IgD-negative memory B cell (primary cell): Measurements from ENCODE around the gene CISH. TPM values are rescaled to one million over a fixed set of nuclear protein-coding genes. Genes with fewer than 3 reads are reported as not detected.

Source experiments
- H3K27ac Mint-ChIP-seq, 3 donors: one replicate each; pipeline ENCODE4 v1.8.0; 2020 to 2022; ENCODE audit warnings: mild to moderate bottlenecking in 3 of 3, mixed read lengths in 3 of 3, moderate library complexity in 1 of 3
- H3K27me3 Mint-ChIP-seq: one replicate; pipeline ENCODE4 v1.8.0; 2021; ENCODE audit warnings: mixed read lengths
- H3K36me3 Mint-ChIP-seq: one replicate; pipeline ENCODE4 v1.8.0; 2020; ENCODE audit warnings: mild to moderate bottlenecking, mixed read lengths
- H3K4me1 Mint-ChIP-seq, 3 donors: one replicate each; pipeline ENCODE4 v1.8.0; 2020 to 2022; ENCODE audit warnings: mixed read lengths in 3 of 3, mild to moderate bottlenecking in 1 of 3
- H3K4me3 Mint-ChIP-seq, 4 donors: one replicate each; pipeline ENCODE4 v1.8.0; 2020 to 2022; ENCODE audit warnings: mild to moderate bottlenecking in 4 of 4, mixed read lengths in 4 of 4, moderate library complexity in 3 of 4
- H3K9me3 Mint-ChIP-seq, 3 donors: one replicate each; pipeline ENCODE4 v1.8.0; 2020 to 2021; ENCODE audit warnings: mixed read lengths in 3 of 3, mild to moderate bottlenecking in 1 of 3
- polyA plus RNA-seq: library from polyadenylated mRNA; unstranded; fragments of 300-500 nt; fragmentation: Illumina TruSeq; gene quantifications from one replicate; pipeline ENCODE4 v1.2.3, GENCODE V29; 2021

The CISH gene
- polyA plus RNA-seq, 1 donor from 2014 or later: 3.1 TPM

- Mint-ChIP-seq H3K36me3 (peaks cover 3% of the 10 kb centered on the region), H3K4me3 (peak overlapping the region in 1 of 4 donors; percentile 72), H3K9me3 (no peaks in the 10 kb centered on the region), H3K27ac (peak overlapping the region in 1 of 3 donors; percentile 23), H3K4me1 (peaks cover 4 to 26% (median 19%) of the 10 kb centered on the region in 3 donors), H3K27me3 (no peaks in the 10 kb centered on the region)
Measured at GRCh38 chr3:50602595-50603191, 8.9 kb downstream of the CISH start.

DNA sequence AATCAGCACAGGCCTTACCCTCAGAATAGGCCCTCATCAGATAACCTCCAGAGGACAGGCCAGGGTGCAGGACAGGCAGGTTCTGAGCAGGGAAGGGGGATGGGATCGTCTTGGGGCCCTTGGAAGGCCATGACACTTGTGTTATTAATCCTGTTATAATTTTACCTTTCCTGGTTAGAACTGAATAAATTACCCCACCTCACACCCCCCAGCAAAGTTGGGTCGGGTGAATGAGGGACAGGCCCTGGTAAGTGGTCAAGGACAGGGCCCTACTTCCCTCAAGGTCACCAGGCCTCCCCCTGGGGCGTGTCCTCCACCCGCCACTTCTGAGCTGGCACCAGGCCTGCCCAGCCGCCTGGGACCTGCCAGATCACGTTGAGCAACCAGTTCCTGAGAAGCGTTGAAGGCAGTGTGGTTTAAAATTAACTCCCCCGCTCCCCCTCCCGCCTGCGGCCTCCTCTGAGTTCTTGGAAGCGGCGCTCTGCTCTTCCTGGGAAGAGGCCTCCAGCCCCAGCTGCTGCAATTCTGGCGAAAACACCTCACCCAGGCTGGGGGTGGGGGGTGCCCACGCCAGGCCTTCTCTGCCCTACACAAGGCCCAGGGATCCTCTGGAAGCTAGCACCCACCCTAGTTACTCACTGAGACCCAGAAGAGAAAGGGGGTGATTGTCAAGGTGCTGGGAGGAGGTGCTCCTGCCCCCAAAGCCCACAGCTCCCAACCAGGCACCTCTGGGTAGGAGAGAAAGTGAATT lies 10.6 kb downstream of the CISH start:
- Mint-ChIP-seq H3K4me3 (peak overlapping the region in 2 of 4 donors; percentile 57 to 90), H3K9me3 (no peaks in the 10 kb centered on the region), H3K27ac (peak overlapping the region in 2 of 3 donors; percentile 31 to 81), H3K27me3 (no peaks in the 10 kb centered on the region), H3K4me1 (peaks cover 3 to 26% (median 17%) of the 10 kb centered on the region in 3 donors), H3K36me3 (peaks cover 3% of the 10 kb centered on the region)

GRCh38 chr3:50600141-50600753 lies 11.3 kb downstream of the CISH start:
- Mint-ChIP-seq H3K4me1 (peaks cover 0 to 18% (median 14%) of the 10 kb centered on the region in 3 donors), H3K27me3 (no peaks in the 10 kb centered on the region), H3K4me3 (peak overlapping the region in 1 of 4 donors; percentile 90), H3K9me3 (no peaks in the 10 kb centered on the region), H3K27ac (peak overlapping the region in 1 of 3 donors; percentile 81), H3K36me3 (peaks cover 3% of the 10 kb centered on the region)

DNA sequence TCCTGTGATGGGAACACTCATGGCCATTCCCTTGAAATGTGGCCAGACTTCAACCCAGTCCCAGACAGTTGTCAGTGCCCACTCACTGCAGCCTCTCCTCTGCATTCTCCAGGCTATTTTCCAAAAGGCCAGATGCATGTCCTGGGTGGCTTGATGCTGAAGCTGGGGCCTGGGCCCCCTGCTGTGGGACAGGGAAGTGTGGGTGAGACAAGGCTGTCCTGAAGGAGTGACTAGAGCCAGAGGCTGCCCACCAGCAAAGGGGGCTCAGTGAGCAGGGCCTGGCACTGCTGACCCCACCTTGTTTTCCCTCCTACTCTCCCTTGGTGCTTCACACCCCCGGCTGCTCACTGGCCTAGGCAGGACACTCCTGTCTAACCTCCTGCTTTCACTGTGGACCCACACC lies 11.9 kb downstream of the CISH start:
- H3K9me3 Mint-ChIP-seq: no peaks in the 10 kb centered on the region
- H3K36me3 Mint-ChIP-seq: peaks cover 3% of the 10 kb centered on the region
- peak overlapping the region in 1 of 3 donors; percentile 67 for H3K27ac Mint-ChIP-seq
- H3K4me1 Mint-ChIP-seq: peaks cover 0 to 15% (median 11%) of the 10 kb centered on the region in 3 donors
- no peaks in the 10 kb centered on the region for H3K27me3 Mint-ChIP-seq
- H3K4me3 Mint-ChIP-seq: no peak overlapping the region

DNA sequence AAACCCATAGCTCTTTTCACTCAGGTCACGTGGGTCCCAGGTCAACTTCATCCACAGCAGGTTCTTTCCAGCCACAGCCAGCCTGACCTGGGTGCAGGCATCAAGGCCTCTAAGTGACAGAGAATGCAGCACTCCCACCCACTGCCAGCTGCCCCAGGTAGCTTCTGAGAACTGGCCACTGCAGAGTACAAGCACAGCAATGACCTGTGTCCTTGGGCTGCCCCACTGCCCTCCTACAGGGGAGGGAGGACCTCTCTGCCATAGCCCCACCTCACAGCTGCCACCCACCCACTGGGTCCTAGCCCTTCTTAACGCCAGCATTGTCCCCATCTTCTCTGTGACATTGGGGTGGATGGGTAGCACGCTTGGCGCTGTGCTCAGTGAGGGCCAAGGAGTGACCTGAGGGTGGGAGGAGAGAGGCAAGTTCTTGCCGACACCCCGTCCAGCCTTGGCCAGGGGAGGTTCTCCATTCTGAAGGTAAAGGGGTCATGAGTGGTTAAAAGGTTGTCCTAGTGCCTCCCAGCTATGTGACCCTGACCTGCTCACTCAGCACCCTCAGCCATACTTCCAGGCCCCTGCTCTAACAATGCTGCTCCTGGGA lies 12.4 kb downstream of the CISH start:
- Mint-ChIP-seq H3K4me3 (no peak overlapping the region), H3K27ac (peak overlapping the region in 1 of 3 donors; percentile 67), H3K9me3 (no peaks in the 10 kb centered on the region), H3K27me3 (no peaks in the 10 kb centered on the region), H3K4me1 (peaks cover 0 to 11% (median 11%) of the 10 kb centered on the region in 3 donors), H3K36me3 (peaks cover 2% of the 10 kb centered on the region)

- no peaks in the 10 kb centered on the region for H3K9me3 Mint-ChIP-seq
- no peak overlapping the region for H3K27ac Mint-ChIP-seq
- no peak overlapping the region for H3K4me3 Mint-ChIP-seq
- no peaks in the 10 kb centered on the region for H3K36me3 Mint-ChIP-seq
- H3K27me3 Mint-ChIP-seq: no peaks in the 10 kb centered on the region
- peaks cover 8 to 11% (median 11%) of the 10 kb centered on the region in 3 donors for H3K4me1 Mint-ChIP-seq
Measured at GRCh38 chr3:50594253-50594785, 17.3 kb downstream of the CISH start.

- Mint-ChIP-seq H3K36me3 (no peaks in the 10 kb centered on the region), H3K27me3 (no peaks in the 10 kb centered on the region), H3K4me1 (peaks cover 13 to 18% (median 16%) of the 10 kb centered on the region in 3 donors), H3K9me3 (no peaks in the 10 kb centered on the region), H3K4me3 (peak overlapping the region in 1 of 4 donors; percentile 58), H3K27ac (peak overlapping the region in 1 of 3 donors; percentile 93)
Measured at GRCh38 chr3:50592568-50592967, 19.0 kb downstream of the CISH start.

GRCh38 chr3:50591196-50591741 lies 20.3 kb downstream of the CISH start:
- H3K9me3 Mint-ChIP-seq: no peaks in the 10 kb centered on the region
- peak overlapping the region in 2 of 3 donors; percentile 41 to 76 for H3K27ac Mint-ChIP-seq
- H3K27me3 Mint-ChIP-seq: no peaks in the 10 kb centered on the region
- H3K36me3 Mint-ChIP-seq: no peaks in the 10 kb centered on the region
- H3K4me1 Mint-ChIP-seq: peaks cover 13 to 20% (median 16%) of the 10 kb centered on the region in 3 donors
- peak overlapping the region in 3 of 4 donors; percentile 83 to 92 (median 88) for H3K4me3 Mint-ChIP-seq

GRCh38 chr3:50588759-50589433 lies 22.7 kb downstream of the CISH start:
- Mint-ChIP-seq H3K4me3 (peak overlapping the region in 3 of 4 donors; percentile 17 to 60 (median 37)), H3K4me1 (peaks cover 16 to 20% (median 17%) of the 10 kb centered on the region in 3 donors), H3K9me3 (no peaks in the 10 kb centered on the region), H3K27me3 (no peaks in the 10 kb centered on the region), H3K27ac (peak overlapping the region in 2 of 3 donors; percentile 60 to 86), H3K36me3 (no peaks in the 10 kb centered on the region)

DNA sequence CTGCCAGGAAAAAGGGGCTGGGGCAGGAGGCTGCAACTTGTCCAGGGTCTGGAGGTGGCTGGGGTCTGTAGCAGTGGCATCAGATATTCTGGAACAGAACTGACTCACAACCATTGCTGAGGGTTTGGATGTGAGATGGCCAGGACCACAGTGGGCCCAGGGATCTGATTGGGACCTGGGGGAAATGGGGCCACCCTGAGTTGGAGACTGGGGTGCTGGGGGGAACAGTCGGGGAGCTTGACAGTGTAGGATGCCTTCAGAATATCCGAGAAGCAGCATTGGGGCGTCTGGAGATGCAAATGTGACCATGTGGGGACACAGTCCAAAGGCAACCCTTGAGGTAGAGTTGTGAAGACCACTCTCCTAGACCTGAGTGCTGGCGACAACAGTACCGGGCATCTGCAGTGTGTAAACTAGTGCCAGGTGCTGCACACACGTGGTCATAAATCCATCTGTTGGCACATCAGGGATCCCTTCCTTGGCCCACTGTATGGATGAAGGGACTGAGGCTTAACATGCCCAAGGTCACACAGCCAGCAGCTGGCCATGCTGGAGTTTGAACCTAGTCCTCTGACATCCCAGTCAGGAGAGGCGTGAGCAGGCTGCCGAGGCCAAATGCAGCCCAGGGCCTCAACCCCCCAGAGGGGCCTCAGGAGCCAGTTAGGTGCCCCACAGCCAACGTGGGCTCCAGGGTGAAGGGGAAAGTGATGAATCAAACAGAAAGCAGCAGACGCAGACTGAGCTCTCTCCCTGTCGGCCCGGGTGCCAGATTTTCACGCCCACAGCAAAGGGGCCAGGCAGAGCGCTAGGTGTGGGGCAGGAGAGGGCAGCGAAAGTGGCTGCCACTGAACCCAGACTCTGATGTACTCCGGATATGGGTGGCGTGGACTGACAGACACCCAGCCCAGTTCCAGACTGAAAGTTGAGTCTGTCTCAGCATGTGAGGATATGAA lies 23.5 kb downstream of the CISH start:
- Mint-ChIP-seq H3K27me3 (no peaks in the 10 kb centered on the region), H3K27ac (peak overlapping the region; percentile 40 to 86 (median 60)), H3K4me3 (peak overlapping the region; percentile 17 to 66 (median 52)), H3K9me3 (no peaks in the 10 kb centered on the region), H3K36me3 (no peaks in the 10 kb centered on the region), H3K4me1 (peaks cover 17 to 20% (median 19%) of the 10 kb centered on the region in 3 donors)

GRCh38 chr3:50587373-50587772 lies 24.2 kb downstream of the CISH start:
- Mint-ChIP-seq H3K27me3 (no peaks in the 10 kb centered on the region), H3K4me1 (peaks cover 17 to 18% (median 17%) of the 10 kb centered on the region in 3 donors), H3K4me3 (peak overlapping the region in 1 of 4 donors; percentile 22), H3K9me3 (no peaks in the 10 kb centered on the region), H3K36me3 (no peaks in the 10 kb centered on the region), H3K27ac (peak overlapping the region in 1 of 3 donors; percentile 16)

- Mint-ChIP-seq H3K9me3 (no peaks in the 10 kb centered on the region), H3K4me3 (no peak overlapping the region), H3K27me3 (no peaks in the 10 kb centered on the region), H3K4me1 (peaks cover 17% of the 10 kb centered on the region in 3 donors), H3K36me3 (no peaks in the 10 kb centered on the region), H3K27ac (peak overlapping the region in 1 of 3 donors; percentile 23)
Measured at GRCh38 chr3:50586763-50587070, 24.9 kb downstream of the CISH start.
